ENCODE measurements around the gene MTA3. TPM values are rescaled to one million over a fixed set of nuclear protein-coding genes. Genes with fewer than 3 reads are reported as not detected.
A peak's percentile ranks its signal among the peaks of the same experiment; 100 is the strongest.

The MTA3 gene
- total and polyA plus RNA-seq, 9 donors: 31.9 to 87.5 (median 61.0) TPM

DNA sequence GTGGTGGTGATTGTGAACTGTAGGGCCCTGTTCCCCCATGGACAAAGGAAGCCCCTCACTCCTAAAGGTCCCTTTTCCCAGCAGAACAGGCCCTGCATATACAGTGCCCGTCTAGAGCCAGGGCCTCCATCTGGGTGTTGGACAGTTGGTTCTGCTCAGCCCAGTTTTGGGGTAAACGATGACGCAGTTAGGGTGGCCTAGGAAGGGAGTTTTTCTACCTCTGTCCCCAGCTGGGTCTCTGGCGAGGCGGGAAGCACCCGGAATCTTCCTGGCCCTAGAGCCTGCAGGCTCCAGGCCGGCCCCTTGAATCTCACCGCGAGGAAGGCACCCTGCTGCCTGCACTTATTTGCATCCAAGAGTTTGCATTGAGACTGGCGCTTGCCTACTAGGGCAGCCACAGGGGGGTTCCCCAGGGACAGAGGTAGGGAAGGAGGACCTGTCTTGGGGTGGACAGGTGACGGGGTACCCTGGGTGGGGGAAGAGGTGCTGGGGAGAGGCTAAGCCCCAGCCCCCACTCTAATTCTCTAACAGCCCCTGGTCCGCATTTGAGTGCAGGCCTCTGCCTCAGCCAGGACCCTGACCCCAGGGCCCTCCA lies 529 bp upstream of the MTA3 start:
- Histone ChIP-seq H3K4me3 (peak overlapping the region; percentile 96), H3K9me3 (no peaks in the 10 kb centered on the region), H3K36me3 (no peaks in the 10 kb centered on the region), H3K4me1 (ENCODE audit: insufficient read depth) (peaks cover 18% of the 10 kb centered on the region), H3K27ac (peak overlapping the region; percentile 99), H3K27me3 (no peaks in the 10 kb centered on the region)
- DNase-seq: peak; percentile 61 to 76 (median 68)
- TF ChIP-seq EP300 (IDR thresholded peaks at IDR 0.05): no peak
- TF ChIP-seq, protein P1, sequence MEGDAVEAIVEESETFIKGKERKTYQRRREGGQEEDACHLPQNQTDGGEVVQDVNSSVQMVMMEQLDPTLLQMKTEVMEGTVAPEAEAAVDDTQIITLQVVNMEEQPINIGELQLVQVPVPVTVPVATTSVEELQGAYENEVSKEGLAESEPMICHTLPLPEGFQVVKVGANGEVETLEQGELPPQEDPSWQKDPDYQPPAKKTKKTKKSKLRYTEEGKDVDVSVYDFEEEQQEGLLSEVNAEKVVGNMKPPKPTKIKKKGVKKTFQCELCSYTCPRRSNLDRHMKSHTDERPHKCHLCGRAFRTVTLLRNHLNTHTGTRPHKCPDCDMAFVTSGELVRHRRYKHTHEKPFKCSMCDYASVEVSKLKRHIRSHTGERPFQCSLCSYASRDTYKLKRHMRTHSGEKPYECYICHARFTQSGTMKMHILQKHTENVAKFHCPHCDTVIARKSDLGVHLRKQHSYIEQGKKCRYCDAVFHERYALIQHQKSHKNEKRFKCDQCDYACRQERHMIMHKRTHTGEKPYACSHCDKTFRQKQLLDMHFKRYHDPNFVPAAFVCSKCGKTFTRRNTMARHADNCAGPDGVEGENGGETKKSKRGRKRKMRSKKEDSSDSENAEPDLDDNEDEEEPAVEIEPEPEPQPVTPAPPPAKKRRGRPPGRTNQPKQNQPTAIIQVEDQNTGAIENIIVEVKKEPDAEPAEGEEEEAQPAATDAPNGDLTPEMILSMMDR (IDR thresholded peaks at IDR 0.05): no peak
- TF ChIP-seq POLR2A (IDR thresholded peaks at IDR 0.05): no peak
- intact Hi-C loops (cut with DNase I): loop anchor here in 1 of 4 donors (1.0 kb wide), 1 partner anchor 55 kb away; no protein-coding TSS in a partner anchor
- WGBS, 3 donors: 3 to 9% (median 8%) methylated on average over 12 of the region's 12 CpGs

DNA sequence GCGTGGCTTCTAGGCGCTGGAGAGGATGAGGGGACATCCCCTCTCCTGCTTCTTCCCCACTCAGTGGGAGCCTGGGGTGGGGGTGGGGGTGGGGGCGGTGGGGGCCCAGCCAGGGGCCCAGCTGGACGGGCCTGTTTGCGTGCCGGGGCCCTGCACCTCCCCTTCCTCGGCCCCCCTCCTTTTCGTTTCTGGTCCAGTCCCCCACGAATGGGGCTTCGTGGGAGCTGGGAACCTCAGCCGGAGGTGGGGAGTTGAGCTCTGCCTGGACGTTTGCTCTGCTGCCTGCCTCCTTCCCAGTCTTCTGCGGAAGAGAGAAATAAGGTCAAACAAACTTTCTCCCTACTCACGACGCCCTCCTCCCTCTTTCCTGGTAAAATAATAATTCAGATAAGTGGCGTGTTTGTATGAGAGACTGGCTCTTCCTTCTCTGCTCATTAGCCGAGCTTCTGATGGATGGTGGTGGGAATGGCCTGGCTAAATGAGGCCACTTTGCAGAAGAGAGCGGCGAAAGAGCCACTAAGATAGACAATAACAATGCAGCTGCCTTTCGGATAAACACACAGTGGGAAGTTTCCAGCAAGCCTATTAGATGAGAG lies 782 bp downstream of the MTA3 start:
- TF ChIP-seq POLR2A (IDR thresholded peaks at IDR 0.05): peak; percentile 20
- TF ChIP-seq, protein P1 (IDR thresholded peaks at IDR 0.05): no peak

DNA sequence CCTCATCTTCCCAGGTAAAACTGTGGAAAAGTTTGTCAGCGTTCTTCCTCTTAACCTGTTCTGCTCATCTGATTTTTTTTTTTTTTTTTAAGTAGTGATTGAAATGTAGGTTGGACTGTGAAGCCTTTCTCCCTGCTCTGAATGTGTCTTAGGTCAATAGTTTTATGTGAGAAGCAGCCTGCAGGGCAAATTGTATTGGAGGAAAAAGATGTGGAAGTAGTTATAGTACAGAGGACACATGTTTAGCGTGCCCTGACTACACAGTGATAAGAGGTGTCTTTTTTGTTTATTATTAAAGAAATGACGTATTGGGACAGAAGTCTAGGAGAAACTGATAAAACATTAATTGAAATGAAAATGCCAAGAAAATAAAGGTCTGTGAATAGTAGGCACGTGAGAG lies 1.5 kb downstream of the MTA3 start:
- no peaks in the 10 kb centered on the region for H3K36me3 ChIP-seq
- no peak for TF ChIP-seq EP300 (IDR thresholded peaks at IDR 0.05)
- TF ChIP-seq POLR2A (IDR thresholded peaks at IDR 0.05): no peak
- TF ChIP-seq, protein P1 (IDR thresholded peaks at IDR 0.05): no peak
- 17 to 29% (median 28%) methylated on average over 4 of the region's 4 CpGs for WGBS, 3 donors
- intact Hi-C loops (cut with DNase I): no loop called here
- H3K4me1 ChIP-seq (ENCODE audit: insufficient read depth): peaks cover 21% of the 10 kb centered on the region
- no peaks in the 10 kb centered on the region for H3K27me3 ChIP-seq
- no peaks in the 10 kb centered on the region for H3K9me3 ChIP-seq
- H3K4me3 ChIP-seq: peak overlapping the region; percentile 96
- no peak for DNase-seq
- peak overlapping the region in 1 of 2 donors; percentile 99 for H3K27ac ChIP-seq

More for the DNA sequence above, 782 bp downstream of the MTA3 start:
- H3K27ac ChIP-seq: peak overlapping the region; percentile 99
- 0 to 1% (median 1%) methylated on average over 16 to 20 of the region's 20 CpGs for WGBS, 3 donors
- H3K27me3 ChIP-seq: no peaks in the 10 kb centered on the region
- intact Hi-C loops (cut with DNase I): no loop called here
- no peaks in the 10 kb centered on the region for H3K9me3 ChIP-seq
- H3K4me1 ChIP-seq (ENCODE audit: insufficient read depth): peaks cover 21% of the 10 kb centered on the region
- no peaks in the 10 kb centered on the region for H3K36me3 ChIP-seq
- DNase-seq: peak; percentile 61 to 72 (median 68)
- H3K4me3 ChIP-seq: peak overlapping the region; percentile 96

DNA sequence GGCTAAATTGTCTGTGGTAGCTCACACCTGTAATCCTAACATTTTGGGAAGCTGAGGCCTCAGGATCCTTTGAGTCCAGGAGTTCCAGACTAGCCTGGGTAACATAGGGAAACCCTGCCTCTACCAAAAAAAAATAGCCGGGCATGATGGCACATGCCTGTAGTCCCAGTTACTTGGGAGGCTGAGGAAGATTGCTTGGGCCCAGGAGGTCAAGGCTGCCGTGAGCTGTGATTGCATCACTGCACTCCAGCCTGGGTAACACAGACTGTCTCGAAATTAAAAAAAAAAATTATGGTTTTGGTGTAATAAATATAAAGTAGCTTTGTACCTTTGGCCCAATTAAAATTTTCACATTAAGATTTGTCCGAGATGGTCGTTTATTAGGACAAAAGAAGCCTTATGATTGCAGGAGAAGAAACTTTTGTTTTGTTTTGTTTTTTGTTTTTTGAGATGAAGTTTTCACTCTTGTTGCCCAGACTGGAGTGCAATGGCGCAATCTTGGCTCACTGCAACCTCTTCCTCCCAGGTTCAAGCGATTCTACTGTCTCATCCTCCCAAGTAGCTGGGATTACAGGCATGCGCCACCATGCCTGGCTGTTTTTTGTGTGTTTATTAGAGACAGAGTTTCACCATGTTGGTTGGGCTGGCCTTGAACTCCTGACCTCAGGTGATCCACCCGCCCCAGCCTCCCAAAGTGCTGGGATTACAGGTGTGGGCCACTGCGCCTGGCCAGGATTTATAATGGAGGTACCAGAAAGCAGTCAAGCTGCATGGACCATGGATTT lies 4.1 kb downstream of the MTA3 start:
- intact Hi-C loops (cut with DNase I): no loop called here
- Histone ChIP-seq H3K4me3 (no peak overlapping the region), H3K27ac (no peak overlapping the region), H3K27me3 (no peaks in the 10 kb centered on the region), H3K36me3 (no peaks in the 10 kb centered on the region), H3K4me1 (ENCODE audit: insufficient read depth) (peaks cover 17% of the 10 kb centered on the region), H3K9me3 (no peaks in the 10 kb centered on the region)
- TF ChIP-seq EP300 (IDR thresholded peaks at IDR 0.05) (no peak), POLR2A (IDR thresholded peaks at IDR 0.05) (no peak)
- TF ChIP-seq, protein P1 (IDR thresholded peaks at IDR 0.05): no peak
- 59 to 72% (median 61%) methylated on average over 10 of the region's 10 CpGs for WGBS, 3 donors
- peak; percentile 49 to 66 (median 57) for DNase-seq
